IMR-90 (cell line): ENCODE measurements around the gene CCL13. TPM values are rescaled to one million over a fixed set of nuclear protein-coding genes. Genes with fewer than 3 reads are reported as not detected.

Experiments used
- ATAC-seq: fragments of 200-7000 bp; cut with Tn5 transposase; 2 replicates; pipeline ENCODE4 v1.9.1; 2020; ENCODE audit warnings: low read depth, mild to moderate bottlenecking, moderate library complexity
- BruUV-seq: library from RNA; stranded (reverse); fragments of 400-500 nt; replicated peaks from 2 replicates; lab custom pipeline; 2021; lab: Mats Ljungman, UMichigan
- CTCF ChIA-PET: fragments of 300-600 bp; formaldehyde crosslinking; extraction: SDS; loops from one replicate; lab custom pipeline; 2021; ENCODE audit warnings: antibody characterized with exemption; lab: Yijun Ruan, JAX
- POLR2A ChIA-PET: fragments of 300-600 bp; sonication (Branson Sonifier 250); formaldehyde crosslinking; loops from one replicate; lab custom pipeline; 2022; ENCODE audit warnings: antibody characterized with exemption; ENCODE audit not compliant: unreplicated experiment; lab: Charles Lee
- DNase-seq: peaks from one replicate; pipeline ENCODE4 v3.0.0; 2013
- H2AFZ ChIP-seq: replicated peaks from 2 replicates; pipeline ENCODE3; 2013; ENCODE audit warnings: low read length, mild to moderate bottlenecking; ENCODE audit not compliant: poor library complexity
- H2AK5ac ChIP-seq: 2 replicates; pipeline ENCODE4 v1.6.1; 2013; ENCODE audit warnings: low read depth, low read length, inconsistent platforms
- H2AK9ac ChIP-seq: replicated peaks from 2 replicates; pipeline ENCODE3; 2013; ENCODE audit warnings: mild to moderate bottlenecking, low read depth, low read length, moderate library complexity; ENCODE audit not compliant: poor library complexity
- H2BK120ac ChIP-seq: 2 replicates; pipeline ENCODE4 v1.6.1; 2013; ENCODE audit warnings: low read depth, low read length, inconsistent platforms
- H2BK15ac ChIP-seq: 3 replicates; pipeline ENCODE4 v1.6.1; 2013; ENCODE audit warnings: low read depth, low read length, inconsistent platforms
- H2BK20ac ChIP-seq: 2 replicates; pipeline ENCODE4 v1.6.1; 2013; ENCODE audit warnings: low read depth, mild to moderate bottlenecking, inconsistent platforms, low read length, moderate library complexity
- H2BK5ac ChIP-seq: 2 replicates; pipeline ENCODE4 v1.6.1; 2013; ENCODE audit warnings: mild to moderate bottlenecking, low read depth, low read length, inconsistent platforms; ENCODE audit not compliant: poor library complexity, severe bottlenecking
- H3K14ac ChIP-seq: replicated peaks from 2 replicates; pipeline ENCODE4 v1.6.1; 2013; ENCODE audit warnings: low read depth, low read length, inconsistent platforms
- H3K18ac ChIP-seq: 2 replicates; pipeline ENCODE4 v1.6.1; 2013; ENCODE audit warnings: low read depth, low read length, control low read depth
- H3K23ac ChIP-seq: 2 replicates; pipeline ENCODE4 v1.6.1; 2013; ENCODE audit warnings: low read depth, low read length, inconsistent platforms
- H3K27ac ChIP-seq: 2 replicates; pipeline ENCODE4 v1.5.1; 2013; ENCODE audit warnings: mild to moderate bottlenecking, control low read depth, low read length; ENCODE audit not compliant: insufficient read depth
- H3K27me3 ChIP-seq: 2 replicates; pipeline ENCODE4 v1.6.1; 2013; ENCODE audit warnings: low read length; ENCODE audit not compliant: control insufficient read depth, insufficient read depth
- H3K36me3 ChIP-seq: 2 replicates; pipeline ENCODE4 v1.6.1; 2013; ENCODE audit warnings: low read length, mixed read lengths; ENCODE audit not compliant: control insufficient read depth, insufficient read depth
- H3K4ac ChIP-seq: 2 replicates; pipeline ENCODE4 v1.6.1; 2013; ENCODE audit warnings: low read depth, low read length, inconsistent platforms
- H3K4me1 ChIP-seq: 2 replicates; pipeline ENCODE4 v1.6.1; 2013; ENCODE audit warnings: low read length, mixed read lengths; ENCODE audit not compliant: control insufficient read depth, insufficient read depth
- H3K4me2 ChIP-seq: 2 replicates; pipeline ENCODE4 v1.6.1; 2013; ENCODE audit warnings: low read depth, mild to moderate bottlenecking, control low read depth, low read length, moderate library complexity
- H3K4me3 ChIP-seq: 2 replicates; pipeline ENCODE4 v1.5.1; 2013; ENCODE audit warnings: low read depth, mild to moderate bottlenecking, control low read depth, low read length, moderate library complexity; ENCODE audit not compliant: insufficient read depth
- H3K56ac ChIP-seq: 2 replicates; pipeline ENCODE4 v1.6.1; 2013; ENCODE audit warnings: low read length, inconsistent platforms; ENCODE audit not compliant: insufficient read depth; ENCODE audit errors: extremely low read depth
- H3K79me1 ChIP-seq, 2 experiments: 2 replicates each; pipeline ENCODE4 v1.6.1; 2013; ENCODE audit warnings: low read length in 2 of 2, inconsistent platforms in 1 of 2, low read depth in 1 of 2
- H3K9ac ChIP-seq: 2 replicates; pipeline ENCODE4 v1.6.1; 2013; ENCODE audit warnings: low read depth, low read length, control low read depth
- H3K9me1 ChIP-seq: 2 replicates; pipeline ENCODE4 v1.6.1; 2013; ENCODE audit warnings: low read length, inconsistent platforms; ENCODE audit not compliant: insufficient read depth
- H3K9me3 ChIP-seq: 2 replicates; pipeline ENCODE4 v1.6.1; 2013; ENCODE audit warnings: low read length; ENCODE audit not compliant: control insufficient read depth, insufficient read depth
- H4K20me1 ChIP-seq: 2 replicates; pipeline ENCODE4 v1.6.1; 2013; ENCODE audit warnings: low read length, inconsistent platforms; ENCODE audit not compliant: insufficient read depth
- H4K5ac ChIP-seq: 2 replicates; pipeline ENCODE4 v1.6.1; 2013; ENCODE audit warnings: mild to moderate bottlenecking, low read depth, low read length, control low read depth
- H4K8ac ChIP-seq, 2 experiments: 2 replicates each; pipeline ENCODE4 v1.6.1; 2013; ENCODE audit warnings: low read depth in 2 of 2, low read length in 2 of 2, control low read depth in 1 of 2, inconsistent platforms in 1 of 2
- H4K91ac ChIP-seq: 2 replicates; pipeline ENCODE4 v1.6.1; 2013; ENCODE audit warnings: low read depth, low read length, inconsistent platforms; ENCODE audit not compliant: insufficient read depth
- BHLHE40 ChIP-seq: fragments of 150-350 bp; IDR thresholded peaks from 2 replicates; pipeline ENCODE4 v1.6.1; 2016; ENCODE audit warnings: mild to moderate bottlenecking, low read depth, low read length
- FOS ChIP-seq: fragments of 150-350 bp; IDR thresholded peaks from 2 replicates; pipeline ENCODE4 v1.6.1; 2016; ENCODE audit warnings: low read depth, low read length
- POLR2A ChIP-seq: IDR thresholded peaks from 2 replicates; pipeline ENCODE4 v1.6.1; 2012; ENCODE audit warnings: mild to moderate bottlenecking, low read depth, low read length
- RCOR1 ChIP-seq: IDR thresholded peaks from 2 replicates; pipeline ENCODE4 v1.6.1; 2012; ENCODE audit warnings: mild to moderate bottlenecking, low read length, improper control_type of control experiment; ENCODE audit not compliant: insufficient replicate concordance
- RFX5 ChIP-seq: IDR thresholded peaks from 2 replicates; pipeline ENCODE4 v1.8.0; 2012; ENCODE audit warnings: low read depth, mild to moderate bottlenecking, low read length, moderate library complexity
- SMC3 ChIP-seq: fragments of 150-350 bp; IDR thresholded peaks from 2 replicates; pipeline ENCODE4 v1.6.1; 2016; ENCODE audit warnings: low read depth, mild to moderate bottlenecking, antibody characterized with exemption, low read length, moderate library complexity
- WGBS, 2 experiments: methylation state at CpG; one replicate each; pipeline versions ENCODE4 v1.1.5 to v1.1.7; 2013; ENCODE audit warnings: missing lambda C conversion rate in 2 of 2; ENCODE audit not compliant: insufficient read length in 1 of 2; ENCODE audit errors: extremely low coverage in 2 of 2; 5-methylcytosine and 5-hydroxymethylcytosine counted together
- dilution Hi-C: fragments of 300-500 bp; cut with HindIII; formaldehyde crosslinking; loops from one replicate; pipeline ENCODE4 v1.14.3; 2018; ENCODE audit warnings: low sequenced_read_pairs; ENCODE audit not compliant: unreplicated experiment
- in situ Hi-C: fragments of 300-500 bp; cut with MboI; formaldehyde crosslinking; loops from 3 replicates; pipeline ENCODE4 v1.14.3; 2019; ENCODE audit warnings: low sequenced_read_pairs, inconsistent platforms, mixed read lengths
- intact Hi-C: fragments of 100-400 bp; cut with micrococcal nuclease; formaldehyde crosslinking; loops from 2 replicates; pipeline ENCODE4 v1.10.0; 2022
- polyA plus RNA-seq, 3 experiments: library from polyadenylated mRNA; depleted of rRNA; stranded (reverse); fragments of >200 nt; gene quantifications; 2 replicates each; pipeline ENCODE4 v1.2.3, GENCODE V29; 2012; ENCODE audit warnings: low replicate concordance in 1 of 3
- total RNA-seq: library from RNA; depleted of rRNA; stranded (reverse); fragments of >200 nt; gene quantifications from 2 replicates; pipeline ENCODE4 v1.2.3, GENCODE V29; 2012

Gene CCL13
- total and polyA plus RNA-seq, 2 of the 4 experiments (the other 2 are of a cell fraction): 0.18 TPM; not detected in 1

GRCh38 chr17:34384271-34384670, 28.0 kb downstream of the CCL13 start:
- H3K4me2 ChIP-seq: no peak overlapping the region
- no peak for ATAC-seq
- no peak overlapping the region for H2AK9ac ChIP-seq
- H3K9me3 ChIP-seq: no peaks in the 10 kb centered on the region
- H3K36me3 ChIP-seq: no peaks in the 10 kb centered on the region
- H2BK5ac ChIP-seq: no peak overlapping the region
- no peak overlapping the region for H3K56ac ChIP-seq
- TF ChIP-seq RCOR1 (no peak), BHLHE40 (no peak), POLR2A (no peak), SMC3 (no peak), FOS (no peak), RFX5 (no peak)
- H2BK120ac ChIP-seq: no peak overlapping the region
- H2AFZ ChIP-seq: no peak overlapping the region
- H3K4me1 ChIP-seq: peaks cover 8% of the 10 kb centered on the region
- H3K18ac ChIP-seq: no peak overlapping the region
- no TSS peak for BruUV-seq
- no peaks in the 10 kb centered on the region for H3K79me1 ChIP-seq
- H4K5ac ChIP-seq: no peak overlapping the region
- no CpG with 5 or more reads among the region's 1 CpG for WGBS, 2 experiments
- no peak overlapping the region for H2BK15ac ChIP-seq
- H3K27ac ChIP-seq: no peak overlapping the region
- no peak overlapping the region for H3K4me3 ChIP-seq
- H2AK5ac ChIP-seq: no peak overlapping the region
- no peaks in the 10 kb centered on the region; the same call in 1 of the 2 replicates for H3K9me1 ChIP-seq
- H4K20me1 ChIP-seq: no peaks in the 10 kb centered on the region; the same call in 1 of the 2 replicates
- no peak overlapping the region for H3K23ac ChIP-seq
- no peak overlapping the region for H3K14ac ChIP-seq
- CTCF ChIA-PET: interaction anchor here (1.4 kb wide), 1 partner anchor 14 kb away, joined by 4 read pairs; no protein-coding TSS in a partner anchor
- H3K9ac ChIP-seq: no peak overlapping the region
- dilution Hi-C loops: no loop called here
- H4K91ac ChIP-seq: no peak overlapping the region
- no peak overlapping the region for H4K8ac ChIP-seq
- POLR2A ChIA-PET: no interaction called here
- no peak for DNase-seq
- H3K27me3 ChIP-seq: peaks cover 4% of the 10 kb centered on the region
- in situ Hi-C loops: no loop called here
- intact Hi-C loops: no loop called here
- H3K4ac ChIP-seq: no peak overlapping the region
- H2BK20ac ChIP-seq: no peak overlapping the region
